CD4-positive, alpha-beta T cell treated with Interleukin-10 for 1 hour (primary cell): Measurements from ENCODE around the gene TGDS.
"Not testable (repeated sequence)": the region's sequence is repeated elsewhere in the genome, so short reads cannot be mapped to it uniquely, and the experiment has no call there.

Source experiments
- DNase-seq: peaks from one replicate; pipeline ENCODE4 v3.0.0-alpha.2; 2020

Gene TGDS

GRCh38 chr13:94595950-94596574 lies at the start of gene TGDS:
TSS of gene TGDS (minus strand) at chr13:94596152. CDS start at chr13:94596136, 16 bp downstream.
- peak; percentile 91 for DNase-seq

- no peak for DNase-seq
Observed at GRCh38 chr13:94641409-94641941, 45.5 kb upstream of the TGDS start.

GRCh38 chr13:94640721-94641120 lies 44.8 kb upstream of the TGDS start:
- no peak for DNase-seq

- not testable (repeated sequence) for DNase-seq
Observed at GRCh38 chr13:94637677-94638076, 41.7 kb upstream of the TGDS start.

- DNase-seq: no peak
Observed at GRCh38 chr13:94636942-94637578, 41.1 kb upstream of the TGDS start.

- DNase-seq: not testable (repeated sequence)
Observed at GRCh38 chr13:94636096-94636495, 40.1 kb upstream of the TGDS start.

GRCh38 chr13:94632226-94632980 lies 36.5 kb upstream of the TGDS start:
- DNase-seq: no peak

- DNase-seq: no peak
Observed at GRCh38 chr13:94630858-94631257, 34.9 kb upstream of the TGDS start.

GRCh38 chr13:94623316-94623715 lies 27.4 kb upstream of the TGDS start:
- no peak for DNase-seq

GRCh38 chr13:94622344-94622743 lies 26.4 kb upstream of the TGDS start:
- DNase-seq: no peak

GRCh38 chr13:94620286-94620896 lies 24.4 kb upstream of the TGDS start:
- peak; percentile 17 for DNase-seq

- peak; percentile 68 for DNase-seq
Observed at GRCh38 chr13:94617389-94618000, 21.5 kb upstream of the TGDS start.

GRCh38 chr13:94613051-94613450 lies 17.1 kb upstream of the TGDS start:
- DNase-seq: no peak

GRCh38 chr13:94612050-94612449 lies 16.1 kb upstream of the TGDS start:
- DNase-seq: no peak

GRCh38 chr13:94610475-94610874 lies 14.5 kb upstream of the TGDS start:
- DNase-seq: no peak

GRCh38 chr13:94609196-94609595 lies 13.2 kb upstream of the TGDS start:
- no peak for DNase-seq

- no peak for DNase-seq
Observed at GRCh38 chr13:94608586-94608985, 12.6 kb upstream of the TGDS start.

- no peak for DNase-seq
Observed at GRCh38 chr13:94607939-94608338, 12.0 kb upstream of the TGDS start.

GRCh38 chr13:94607056-94607455 lies 11.1 kb upstream of the TGDS start:
- no peak for DNase-seq

- DNase-seq: no peak
Observed at GRCh38 chr13:94602467-94602866, 6.5 kb upstream of the TGDS start.

- peak; percentile 93 for DNase-seq
Observed at GRCh38 chr13:94601446-94602431, 5.8 kb upstream of the TGDS start, which contains the start of gene GPR180. TSS of gene GPR180 (plus strand) at chr13:94601857. CDS start at chr13:94601928, 71 bp downstream.
